ENCODE measurements around the gene PGM1. TPM values are rescaled to one million over a fixed set of nuclear protein-coding genes. Genes with fewer than 3 reads are reported as not detected.

Gene PGM1
- total RNA-seq, 3 donors from 2014 or later (not counting 1 experiment from before 2014, with no cell fraction given): 23.5 to 31.4 (median 23.7) TPM

GRCh38 chr1:63592536-63593302 lies 492 bp upstream of the PGM1 start:
- peaks cover 13% of the 10 kb centered on the region for H3K4me1 ChIP-seq (ENCODE audit: control insufficient read depth, insufficient read depth, low read length)
- ATAC-seq (no peak), DNase-seq (no peak)
- Mint-ChIP-seq H3K4me3 (peak overlapping the region; percentile 97), H3K4me1 (peaks cover 10 to 32% of the 10 kb centered on the region in 2 donors), H3K36me3 (no peaks in the 10 kb centered on the region), H3K27ac (peak overlapping the region; percentile 92 to 96), H3K27me3 (ENCODE audit: low read depth in 2 of 2) (no peaks in the 10 kb centered on the region), H3K9me3 (no peaks in the 10 kb centered on the region)
- H3K27ac ChIP-seq (ENCODE audit: low read length): peak overlapping the region; percentile 86
- no peaks in the 10 kb centered on the region for H3K27me3 ChIP-seq (ENCODE audit: control insufficient read depth, insufficient read depth, low read length)
- WGBS (ENCODE audit: insufficient coverage): 27% methylated on average over 17 of the region's 18 CpGs
- intact Hi-C loops (cut with micrococcal nuclease): loop anchor here (2.0 to 10.0 kb wide), 3 partner anchors 70 to 302 kb away; partner anchors contain the start of genes ALG6, EFCAB7 and ITGB3BP
- H3K4me3 ChIP-seq (ENCODE audit: low read length): peak overlapping the region; percentile 90
- TF ChIP-seq, protein P1, sequence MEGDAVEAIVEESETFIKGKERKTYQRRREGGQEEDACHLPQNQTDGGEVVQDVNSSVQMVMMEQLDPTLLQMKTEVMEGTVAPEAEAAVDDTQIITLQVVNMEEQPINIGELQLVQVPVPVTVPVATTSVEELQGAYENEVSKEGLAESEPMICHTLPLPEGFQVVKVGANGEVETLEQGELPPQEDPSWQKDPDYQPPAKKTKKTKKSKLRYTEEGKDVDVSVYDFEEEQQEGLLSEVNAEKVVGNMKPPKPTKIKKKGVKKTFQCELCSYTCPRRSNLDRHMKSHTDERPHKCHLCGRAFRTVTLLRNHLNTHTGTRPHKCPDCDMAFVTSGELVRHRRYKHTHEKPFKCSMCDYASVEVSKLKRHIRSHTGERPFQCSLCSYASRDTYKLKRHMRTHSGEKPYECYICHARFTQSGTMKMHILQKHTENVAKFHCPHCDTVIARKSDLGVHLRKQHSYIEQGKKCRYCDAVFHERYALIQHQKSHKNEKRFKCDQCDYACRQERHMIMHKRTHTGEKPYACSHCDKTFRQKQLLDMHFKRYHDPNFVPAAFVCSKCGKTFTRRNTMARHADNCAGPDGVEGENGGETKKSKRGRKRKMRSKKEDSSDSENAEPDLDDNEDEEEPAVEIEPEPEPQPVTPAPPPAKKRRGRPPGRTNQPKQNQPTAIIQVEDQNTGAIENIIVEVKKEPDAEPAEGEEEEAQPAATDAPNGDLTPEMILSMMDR (IDR thresholded peaks at IDR 0.05): no peak
- no peaks in the 10 kb centered on the region for H3K9me3 ChIP-seq (ENCODE audit: control insufficient read depth, insufficient read depth, low read length)
- no peaks in the 10 kb centered on the region for H3K36me3 ChIP-seq (ENCODE audit: control insufficient read depth, insufficient read depth, low read length)

GRCh38 chr1:63593886-63594605 lies 835 bp downstream of the PGM1 start:
- TF ChIP-seq, protein P1 (IDR thresholded peaks at IDR 0.05): no peak
- Histone ChIP-seq H3K9me3 (ENCODE audit: control insufficient read depth, insufficient read depth, low read length) (no peaks in the 10 kb centered on the region), H3K27me3 (ENCODE audit: control insufficient read depth, insufficient read depth, low read length) (no peaks in the 10 kb centered on the region), H3K36me3 (ENCODE audit: control insufficient read depth, insufficient read depth, low read length) (no peaks in the 10 kb centered on the region), H3K4me3 (ENCODE audit: low read length) (peak overlapping the region; percentile 90), H3K27ac (ENCODE audit: low read length) (peak overlapping the region; percentile 86), H3K4me1 (ENCODE audit: control insufficient read depth, insufficient read depth, low read length) (peaks cover 13% of the 10 kb centered on the region)
- Mint-ChIP-seq H3K4me1 (peaks cover 10 to 32% of the 10 kb centered on the region in 2 donors), H3K27me3 (ENCODE audit: low read depth in 2 of 2) (no peaks in the 10 kb centered on the region), H3K9me3 (no peaks in the 10 kb centered on the region), H3K27ac (peak overlapping the region; percentile 92 to 96), H3K4me3 (peak overlapping the region; percentile 97), H3K36me3 (no peaks in the 10 kb centered on the region)
- intact Hi-C loops (cut with micrococcal nuclease): loop anchor here (2.0 to 10.0 kb wide), 3 partner anchors 71 to 301 kb away; partner anchors contain the start of genes ALG6, EFCAB7 and ITGB3BP
- ATAC-seq (peak; percentile 55 to 64 (median 58)), DNase-seq (peak; percentile 50 to 84)
- WGBS (ENCODE audit: insufficient coverage): under 1% methylated on average over 55 of the region's 55 CpGs

DNA sequence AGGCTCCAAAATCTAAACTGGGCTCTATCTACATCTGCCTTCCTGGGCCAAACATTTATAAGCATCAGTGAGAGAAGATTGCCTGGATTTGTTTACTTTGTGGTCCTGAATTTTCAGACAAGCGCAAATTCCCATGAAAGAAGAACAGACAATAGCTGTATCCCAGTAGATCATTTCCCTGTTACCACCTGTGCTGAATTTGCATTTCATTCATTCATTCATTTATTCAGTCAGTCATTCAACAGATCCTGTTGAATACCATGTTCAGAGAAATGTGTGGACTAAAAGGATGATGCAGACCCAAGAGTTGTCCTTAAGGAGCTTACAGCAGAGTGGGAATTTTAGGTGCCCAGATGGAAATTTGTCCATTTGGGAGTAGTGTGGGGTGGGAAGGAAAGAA lies 2.2 kb downstream of the PGM1 start:
- Histone ChIP-seq H3K36me3 (ENCODE audit: control insufficient read depth, insufficient read depth, low read length) (no peaks in the 10 kb centered on the region), H3K4me1 (ENCODE audit: control insufficient read depth, insufficient read depth, low read length) (peaks cover 13% of the 10 kb centered on the region), H3K9me3 (ENCODE audit: control insufficient read depth, insufficient read depth, low read length) (no peaks in the 10 kb centered on the region), H3K27me3 (ENCODE audit: control insufficient read depth, insufficient read depth, low read length) (no peaks in the 10 kb centered on the region), H3K4me3 (ENCODE audit: low read length) (no peak overlapping the region), H3K27ac (ENCODE audit: low read length) (no peak overlapping the region)
- peaks cover 10 to 36% of the 10 kb centered on the region in 2 donors for H3K4me1 Mint-ChIP-seq
- ATAC-seq (no peak), DNase-seq (no peak)
- H3K27ac Mint-ChIP-seq: peak overlapping the region; percentile 9 to 47
- no peaks in the 10 kb centered on the region for H3K36me3 Mint-ChIP-seq
- WGBS (ENCODE audit: insufficient coverage): 87% methylated on average over 1 of the region's 1 CpG
- intact Hi-C loops (cut with micrococcal nuclease): loop anchor here (10.0 kb wide), 1 partner anchor 299 kb away; no protein-coding TSS in a partner anchor
- H3K4me3 Mint-ChIP-seq: peak overlapping the region; percentile 47
- no peaks in the 10 kb centered on the region for H3K9me3 Mint-ChIP-seq
- TF ChIP-seq, protein P1 (IDR thresholded peaks at IDR 0.05): no peak
- no peaks in the 10 kb centered on the region for H3K27me3 Mint-ChIP-seq (ENCODE audit: low read depth in 2 of 2)
